Vagina (tissue), 2 donors: ENCODE results near the gene FAM149B1.

ENCODE experiments used
- CTCF ChIP-seq, 3 experiments: fragments of 450-650 bp in 2 of 3; fragments of 200-600 bp in 1 of 3; sonication (generic) in 1 of 3; IDR thresholded peaks; one replicate each; pipeline ENCODE4 v1.5.1; 2017 to 2019; ENCODE audit warnings: antibody characterized with exemption in 3 of 3, mild to moderate bottlenecking in 2 of 3, moderate library complexity in 2 of 3
- POLR2A ChIP-seq, 2 donors: fragments of 450-650 bp; IDR thresholded peaks; one replicate each; pipeline ENCODE4 v1.6.1; 2017; ENCODE audit warnings: antibody characterized with exemption in 2 of 2, mild to moderate bottlenecking in 2 of 2, moderate library complexity in 2 of 2
- POLR2AphosphoS5 ChIP-seq, 2 donors: sonication (generic); formaldehyde crosslinking; IDR thresholded peaks; one replicate each; pipeline ENCODE4 v1.9.0; 2017; ENCODE audit warnings: antibody characterized with exemption in 2 of 2, mild to moderate bottlenecking in 2 of 2, low read depth in 1 of 2; ENCODE audit not compliant: insufficient read depth in 1 of 2

DNA sequence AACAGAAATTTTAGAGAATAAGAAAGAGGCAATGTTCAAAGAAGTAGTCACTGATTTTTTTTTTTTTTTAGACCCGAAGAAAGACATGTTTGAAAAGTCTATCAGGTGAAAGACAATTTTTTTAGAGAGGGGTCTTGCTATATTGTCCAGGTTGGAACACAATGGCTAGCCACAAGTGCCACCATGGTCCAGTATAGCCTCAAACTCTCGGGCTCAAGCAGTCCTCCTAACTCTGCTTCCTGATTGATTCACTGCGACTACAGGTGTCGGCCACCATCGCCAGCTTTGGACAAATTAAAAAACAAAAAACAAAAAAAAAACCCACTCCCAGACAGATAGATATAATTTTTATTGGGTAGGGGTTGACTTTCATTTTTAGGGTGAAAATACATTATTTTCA is 22.3 kb downstream of the FAM149B1 start:
- TF ChIP-seq CTCF (IDR thresholded peaks at IDR 0.05) (no peak), POLR2A (IDR thresholded peaks at IDR 0.05) (no peak), POLR2AphosphoS5 (IDR thresholded peaks at IDR 0.05; ENCODE audit: insufficient read depth in 1 of 2, low read depth in 1 of 2) (no peak)
